ENCODE data around the gene P3H4. TPM values are rescaled to one million over a fixed set of nuclear protein-coding genes. Genes with fewer than 3 reads are reported as not detected.

The P3H4 gene
- total RNA-seq, 4 donors from 2014 or later, result 8.3 to 20.9 (median 19.1) TPM

DNA sequence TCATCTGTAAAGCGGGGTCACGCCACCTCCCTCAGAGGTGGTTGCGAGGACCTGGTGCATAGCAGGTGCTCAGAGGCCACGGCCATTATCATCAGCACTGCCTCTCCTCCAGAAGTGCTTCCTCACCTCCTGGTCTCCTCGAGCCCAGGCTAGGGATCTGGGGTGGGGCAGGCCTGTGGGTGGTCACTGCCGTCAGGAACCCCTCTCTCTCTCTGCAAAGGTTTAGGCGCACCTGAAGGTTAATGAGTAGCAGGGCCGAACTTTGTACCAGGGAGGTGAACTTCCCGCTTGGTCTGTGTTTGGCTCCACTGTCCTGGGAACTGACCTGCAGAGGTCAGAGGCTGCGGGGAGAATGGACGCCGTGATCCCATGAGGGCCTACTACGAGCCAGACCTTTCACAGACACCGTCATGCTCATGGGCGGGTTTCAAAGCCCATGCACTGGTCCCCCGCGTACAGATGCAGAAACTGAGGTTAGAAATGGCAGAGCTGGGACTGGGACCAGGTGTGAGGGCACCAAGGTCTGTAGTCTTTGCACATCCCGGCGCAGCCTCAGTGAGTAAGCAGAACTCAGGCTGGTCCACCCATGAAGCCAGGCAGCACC is 39.1 kb downstream of the P3H4 start:
- Histone ChIP-seq H3K27ac (peak overlapping the region in 1 of 4 donors; percentile 47), H3K4me1 (peaks cover 0 to 59% (median 33%) of the 10 kb centered on the region in 3 donors), H3K4me3 (no peak overlapping the region), H3K36me3 (peaks cover 0 to 40% of the 10 kb centered on the region in 2 donors), H3K27me3 (peaks cover 10% of the 10 kb centered on the region), H3K9me3 (no peaks in the 10 kb centered on the region)
- WGBS, 2 donors (ENCODE audit: low coverage in 1 of 2), result 83% methylated on average over 4 of the region's 19 CpGs; no CpG with 5 or more reads in 1 of the 2 donors
- no peak for ATAC-seq
- no peak for TF ChIP-seq EP300 (IDR thresholded peaks at IDR 0.05)
- TF ChIP-seq, protein P1, sequence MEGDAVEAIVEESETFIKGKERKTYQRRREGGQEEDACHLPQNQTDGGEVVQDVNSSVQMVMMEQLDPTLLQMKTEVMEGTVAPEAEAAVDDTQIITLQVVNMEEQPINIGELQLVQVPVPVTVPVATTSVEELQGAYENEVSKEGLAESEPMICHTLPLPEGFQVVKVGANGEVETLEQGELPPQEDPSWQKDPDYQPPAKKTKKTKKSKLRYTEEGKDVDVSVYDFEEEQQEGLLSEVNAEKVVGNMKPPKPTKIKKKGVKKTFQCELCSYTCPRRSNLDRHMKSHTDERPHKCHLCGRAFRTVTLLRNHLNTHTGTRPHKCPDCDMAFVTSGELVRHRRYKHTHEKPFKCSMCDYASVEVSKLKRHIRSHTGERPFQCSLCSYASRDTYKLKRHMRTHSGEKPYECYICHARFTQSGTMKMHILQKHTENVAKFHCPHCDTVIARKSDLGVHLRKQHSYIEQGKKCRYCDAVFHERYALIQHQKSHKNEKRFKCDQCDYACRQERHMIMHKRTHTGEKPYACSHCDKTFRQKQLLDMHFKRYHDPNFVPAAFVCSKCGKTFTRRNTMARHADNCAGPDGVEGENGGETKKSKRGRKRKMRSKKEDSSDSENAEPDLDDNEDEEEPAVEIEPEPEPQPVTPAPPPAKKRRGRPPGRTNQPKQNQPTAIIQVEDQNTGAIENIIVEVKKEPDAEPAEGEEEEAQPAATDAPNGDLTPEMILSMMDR (IDR thresholded peaks at IDR 0.05), result no peak
- no peak for TF ChIP-seq POLR2AphosphoS5 (IDR thresholded peaks at IDR 0.05)
- no peak for TF ChIP-seq POLR2A (IDR thresholded peaks at IDR 0.05)

DNA sequence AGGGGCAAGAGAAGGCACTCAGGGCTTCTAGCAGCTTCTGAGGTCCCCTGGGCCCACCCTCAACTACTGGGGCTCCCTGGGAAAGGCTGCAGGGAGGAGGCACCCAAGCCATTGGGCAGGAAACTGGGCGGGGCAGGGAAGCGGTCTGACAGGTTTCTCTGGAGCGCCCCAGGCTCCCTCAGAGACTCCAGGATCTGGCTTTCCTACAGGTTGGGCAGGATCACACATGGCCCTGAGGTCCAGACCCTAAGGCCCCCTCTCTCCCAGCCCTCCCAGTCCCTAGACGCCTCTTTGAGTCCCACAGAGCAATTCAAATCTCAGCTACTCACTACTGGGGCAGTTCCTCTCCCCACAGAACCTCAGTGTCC is 39.5 kb downstream of the P3H4 start:
- Histone ChIP-seq H3K27ac (no peak overlapping the region), H3K36me3 (peaks cover 0 to 45% of the 10 kb centered on the region in 2 donors), H3K27me3 (peaks cover 10% of the 10 kb centered on the region), H3K4me1 (peaks cover 0 to 54% (median 28%) of the 10 kb centered on the region in 3 donors), H3K9me3 (no peaks in the 10 kb centered on the region), H3K4me3 (no peak overlapping the region)
- no peak for TF ChIP-seq POLR2A (IDR thresholded peaks at IDR 0.05)
- no peak for TF ChIP-seq EP300 (IDR thresholded peaks at IDR 0.05)
- TF ChIP-seq POLR2AphosphoS5 (IDR thresholded peaks at IDR 0.05), result no peak
- TF ChIP-seq, protein P1 (IDR thresholded peaks at IDR 0.05), result no peak
- 100% methylated on average over 1 of the region's 4 CpGs; no CpG with 5 or more reads in 1 of the 2 donors for WGBS, 2 donors (ENCODE audit: low coverage in 1 of 2)
- ATAC-seq, result no peak

DNA sequence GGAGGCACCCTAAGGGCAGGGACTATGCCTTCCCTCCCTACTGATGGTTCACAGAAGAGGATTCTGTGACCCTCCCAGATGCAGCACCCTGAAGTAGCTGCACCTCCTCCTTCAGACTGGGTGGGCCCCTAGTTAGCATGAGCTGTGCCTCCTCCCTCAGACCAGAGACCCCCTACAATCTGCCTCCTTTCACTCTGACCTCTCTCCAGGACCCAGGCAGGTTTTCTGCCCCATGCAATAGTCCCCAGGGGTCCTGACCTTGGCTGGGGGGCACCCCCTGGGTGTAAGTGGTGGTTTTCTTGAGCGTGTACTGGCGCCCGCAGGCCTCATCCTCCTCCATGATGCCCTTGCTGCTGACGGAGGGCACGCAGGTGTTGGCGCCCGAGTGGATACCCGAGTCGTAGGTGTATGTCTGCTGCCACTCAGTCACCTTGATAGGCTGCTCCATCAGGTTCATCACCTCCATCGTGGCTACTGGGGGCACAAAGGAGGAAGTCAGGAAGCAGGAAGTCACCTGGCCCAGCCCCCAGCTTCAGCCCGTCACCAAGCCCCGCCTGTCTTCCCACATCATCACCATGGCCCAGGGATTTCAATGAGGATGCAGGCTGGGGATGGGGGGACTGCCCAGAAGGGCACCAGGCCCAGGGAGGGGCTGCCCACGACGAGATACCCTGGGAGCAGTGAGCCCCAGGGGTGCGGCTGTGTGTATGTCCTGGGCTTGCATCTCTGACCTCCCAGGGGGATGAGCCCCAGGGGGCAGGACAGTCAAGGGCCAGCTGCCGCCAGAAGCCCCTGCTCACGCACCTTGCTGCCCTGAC is 40.2 kb downstream of the P3H4 start:
- peaks cover 0 to 51% of the 10 kb centered on the region in 2 donors for H3K36me3 ChIP-seq
- no peak for TF ChIP-seq POLR2AphosphoS5 (IDR thresholded peaks at IDR 0.05)
- no peak for TF ChIP-seq POLR2A (IDR thresholded peaks at IDR 0.05)
- TF ChIP-seq EP300 (IDR thresholded peaks at IDR 0.05), result no peak
- TF ChIP-seq, protein P1 (IDR thresholded peaks at IDR 0.05), result no peak
- H3K9me3 ChIP-seq, result no peaks in the 10 kb centered on the region
- no peak for ATAC-seq
- H3K27me3 ChIP-seq, result peaks cover 10% of the 10 kb centered on the region
- no CpG with 5 or more reads among the region's 17 CpGs for WGBS, 2 donors (ENCODE audit: low coverage in 1 of 2)
- peaks cover 0 to 48% (median 22%) of the 10 kb centered on the region in 3 donors for H3K4me1 ChIP-seq
- no peak overlapping the region for H3K27ac ChIP-seq
- no peak overlapping the region for H3K4me3 ChIP-seq

DNA sequence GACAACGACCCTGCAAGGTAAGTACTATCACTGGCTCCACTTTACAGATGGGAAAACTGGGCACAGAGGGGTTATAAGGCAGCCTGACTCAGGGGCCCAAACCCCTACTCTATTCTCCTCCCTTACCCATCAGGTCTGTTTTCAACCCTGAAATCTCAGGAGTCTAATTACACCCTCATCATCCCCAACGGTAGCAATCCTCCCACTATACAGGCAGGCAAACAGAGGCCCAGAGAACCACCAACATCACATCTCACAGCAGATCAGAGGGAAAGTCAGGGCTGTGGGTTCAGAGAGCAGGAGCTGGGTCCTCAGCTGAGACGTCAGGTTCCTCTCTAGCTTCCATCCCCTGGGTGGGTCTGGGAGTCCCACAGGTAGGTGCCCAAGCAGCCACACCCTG is 41.8 kb downstream of the P3H4 start:
- H3K9me3 ChIP-seq, result no peaks in the 10 kb centered on the region
- H3K27me3 ChIP-seq, result peaks cover 10% of the 10 kb centered on the region
- H3K27ac ChIP-seq, result no peak overlapping the region
- no CpG with 5 or more reads among the region's 3 CpGs for WGBS, 2 donors (ENCODE audit: low coverage in 1 of 2)
- TF ChIP-seq, protein P1 (IDR thresholded peaks at IDR 0.05), result no peak
- TF ChIP-seq EP300 (IDR thresholded peaks at IDR 0.05) (no peak), POLR2A (IDR thresholded peaks at IDR 0.05) (no peak), POLR2AphosphoS5 (IDR thresholded peaks at IDR 0.05) (no peak)
- peaks cover 0 to 66% of the 10 kb centered on the region in 2 donors for H3K36me3 ChIP-seq
- H3K4me1 ChIP-seq, result peaks cover 0 to 32% (median 12%) of the 10 kb centered on the region in 3 donors
- no peak overlapping the region for H3K4me3 ChIP-seq
- ATAC-seq, result no peak
